ENCODE data around the gene GALNT2.

GALNT2 gene

GRCh38 chr1:230308821-230309220 is 241.8 kb downstream of the GALNT2 start:
- Histone ChIP-seq H4K8ac (ENCODE audit: low read depth, low read length) (no peak overlapping the region), H2BK12ac (ENCODE audit: low read length) (no peak overlapping the region), H3K4me2 (ENCODE audit: low read length) (no peak overlapping the region), H4K91ac (ENCODE audit: low read depth, low read length) (no peak overlapping the region), H2AK5ac (ENCODE audit: low read length) (no peak overlapping the region), H3K18ac (ENCODE audit: low read length) (no peak overlapping the region), H3K14ac (ENCODE audit: low read length) (no peak overlapping the region), H3K9me3 (ENCODE audit: insufficient read depth, low read depth, low read length) (peaks cover 4% of the 10 kb centered on the region), H3K4me1 (ENCODE audit: control insufficient read depth in 1 of 2, insufficient read depth in 2 of 2, low read length in 2 of 2) (no peaks in the 10 kb centered on the region), H3K4ac (ENCODE audit: low read depth, low read length) (no peak overlapping the region), H3K36me3 (ENCODE audit: control insufficient read depth in 1 of 2, insufficient read depth in 2 of 2, low read length in 2 of 2) (no peaks in the 10 kb centered on the region), H2BK120ac (ENCODE audit: insufficient read depth, low read length, poor library complexity) (no peak overlapping the region), H3K4me3 (ENCODE audit: low read depth, low read length) (no peak overlapping the region), H4K12ac (ENCODE audit: low read depth, low read length) (no peak overlapping the region), H3K9ac (ENCODE audit: low read length) (no peak overlapping the region), H3K27me3 (ENCODE audit: insufficient read depth, low read length) (no peaks in the 10 kb centered on the region), H2AFZ (ENCODE audit: insufficient read depth, low read length, poor library complexity) (no peak overlapping the region), H2BK5ac (ENCODE audit: low read depth, low read length, poor library complexity) (no peak overlapping the region), H3K79me2 (ENCODE audit: control insufficient read depth, insufficient read depth, low read length, poor library complexity) (no peaks in the 10 kb centered on the region), H3K27ac (ENCODE audit: low read depth, low read length) (no peak overlapping the region), H3K23ac (ENCODE audit: low read length) (no peak overlapping the region), H3K79me1 (ENCODE audit: low read length) (no peaks in the 10 kb centered on the region)
- DNase-seq: no peak
- WGBS (ENCODE audit: extremely low coverage, insufficient coverage, insufficient read length): no CpG with 5 or more reads among the region's 17 CpGs

DNA sequence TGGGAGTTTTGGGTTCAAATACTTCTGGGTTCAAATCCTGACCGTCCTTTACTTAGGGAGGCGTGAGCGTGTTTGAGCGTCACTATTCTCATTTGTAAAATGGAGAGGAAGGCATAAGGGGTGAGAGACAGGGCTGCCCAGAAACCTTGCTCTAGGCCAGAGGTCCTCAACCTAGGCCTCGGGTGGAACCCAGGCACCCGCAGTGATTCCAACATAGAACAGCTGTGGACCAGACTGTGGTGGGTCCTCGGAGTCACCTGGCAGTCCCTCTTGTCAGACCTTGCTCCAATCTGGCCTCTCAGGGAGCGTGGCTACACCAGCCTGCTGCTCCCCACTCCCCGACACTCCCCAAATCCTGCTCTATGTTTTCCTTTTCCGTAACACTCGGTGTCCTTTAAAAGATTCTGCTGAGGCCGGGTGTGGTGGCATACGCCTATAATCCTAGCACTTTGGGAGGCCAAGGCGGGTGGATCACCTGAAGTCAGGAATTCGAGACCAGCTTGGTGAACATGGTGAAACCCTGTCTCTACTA is 242.7 kb downstream of the GALNT2 start:
- Histone ChIP-seq H2BK5ac (ENCODE audit: low read depth, low read length, poor library complexity) (no peak overlapping the region), H4K12ac (ENCODE audit: low read depth, low read length) (no peak overlapping the region), H3K9me3 (ENCODE audit: insufficient read depth, low read depth, low read length) (peaks cover 4% of the 10 kb centered on the region), H3K14ac (ENCODE audit: low read length) (no peak overlapping the region), H2BK12ac (ENCODE audit: low read length) (no peak overlapping the region), H2AK5ac (ENCODE audit: low read length) (no peak overlapping the region), H3K4ac (ENCODE audit: low read depth, low read length) (no peak overlapping the region), H3K9ac (ENCODE audit: low read length) (no peak overlapping the region), H3K36me3 (ENCODE audit: control insufficient read depth in 1 of 2, insufficient read depth in 2 of 2, low read length in 2 of 2) (no peaks in the 10 kb centered on the region), H3K79me1 (ENCODE audit: low read length) (no peaks in the 10 kb centered on the region), H4K91ac (ENCODE audit: low read depth, low read length) (no peak overlapping the region), H3K27me3 (ENCODE audit: insufficient read depth, low read length) (no peaks in the 10 kb centered on the region), H3K79me2 (ENCODE audit: control insufficient read depth, insufficient read depth, low read length, poor library complexity) (no peaks in the 10 kb centered on the region), H3K23ac (ENCODE audit: low read length) (no peak overlapping the region), H3K4me1 (ENCODE audit: control insufficient read depth in 1 of 2, insufficient read depth in 2 of 2, low read length in 2 of 2) (no peaks in the 10 kb centered on the region), H3K4me2 (ENCODE audit: low read length) (no peak overlapping the region), H2BK120ac (ENCODE audit: insufficient read depth, low read length, poor library complexity) (no peak overlapping the region), H2AFZ (ENCODE audit: insufficient read depth, low read length, poor library complexity) (no peak overlapping the region), H4K8ac (ENCODE audit: low read depth, low read length) (no peak overlapping the region), H3K18ac (ENCODE audit: low read length) (no peak overlapping the region), H3K27ac (ENCODE audit: low read depth, low read length) (no peak overlapping the region), H3K4me3 (ENCODE audit: low read depth, low read length) (no peak overlapping the region)
- no CpG with 5 or more reads among the region's 15 CpGs for WGBS (ENCODE audit: extremely low coverage, insufficient coverage, insufficient read length)
- no peak for DNase-seq

DNA sequence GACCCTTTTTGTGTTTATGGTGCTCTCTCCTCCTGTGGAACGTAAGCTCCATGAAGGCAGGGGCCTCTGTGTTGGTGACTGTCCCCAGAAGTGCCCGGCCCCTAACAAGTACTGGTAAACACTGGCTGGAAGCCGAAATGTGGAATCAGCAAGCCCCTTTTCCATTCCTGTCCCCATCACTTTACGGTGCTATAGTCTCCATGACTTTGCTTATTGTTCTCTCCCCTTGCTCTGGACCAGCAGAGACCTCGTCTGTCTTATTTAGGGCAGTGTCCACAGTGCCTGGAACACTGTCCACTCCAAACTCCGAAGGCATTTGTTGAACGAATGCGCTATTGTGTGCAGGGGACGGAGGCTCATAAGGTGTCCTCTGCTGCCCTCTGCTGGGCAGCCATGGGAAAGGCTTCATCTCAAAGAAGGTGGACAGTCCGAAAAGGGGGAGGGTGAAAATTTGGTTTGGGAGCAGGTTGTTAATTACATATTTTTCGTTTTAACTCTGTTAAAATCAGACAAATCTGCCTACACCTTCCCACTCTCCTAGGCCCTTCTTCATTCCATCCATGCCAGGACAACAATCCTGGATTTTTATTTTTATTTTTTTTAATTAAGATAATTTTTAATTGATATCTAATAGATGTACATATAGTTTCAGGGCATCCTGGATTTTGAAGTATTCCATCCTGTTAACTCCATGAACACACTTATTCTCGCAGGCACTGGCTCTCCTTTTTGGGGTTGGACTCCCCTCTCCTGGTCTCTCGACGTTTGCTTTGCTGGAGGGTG is 243.5 kb downstream of the GALNT2 start:
- peak; percentile 52 to 90 for DNase-seq
- Histone ChIP-seq H3K79me1 (ENCODE audit: low read length) (no peaks in the 10 kb centered on the region), H3K23ac (ENCODE audit: low read length) (no peak overlapping the region), H2BK5ac (ENCODE audit: low read depth, low read length, poor library complexity) (no peak overlapping the region), H3K4me3 (ENCODE audit: low read depth, low read length) (no peak overlapping the region), H3K27me3 (ENCODE audit: insufficient read depth, low read length) (no peaks in the 10 kb centered on the region), H3K36me3 (ENCODE audit: control insufficient read depth in 1 of 2, insufficient read depth in 2 of 2, low read length in 2 of 2) (no peaks in the 10 kb centered on the region), H3K9ac (ENCODE audit: low read length) (no peak overlapping the region), H3K14ac (ENCODE audit: low read length) (no peak overlapping the region), H3K4me1 (ENCODE audit: control insufficient read depth in 1 of 2, insufficient read depth in 2 of 2, low read length in 2 of 2) (no peaks in the 10 kb centered on the region), H3K4me2 (ENCODE audit: low read length) (no peak overlapping the region), H4K8ac (ENCODE audit: low read depth, low read length) (no peak overlapping the region), H4K12ac (ENCODE audit: low read depth, low read length) (no peak overlapping the region), H2BK12ac (ENCODE audit: low read length) (no peak overlapping the region), H3K79me2 (ENCODE audit: control insufficient read depth, insufficient read depth, low read length, poor library complexity) (no peaks in the 10 kb centered on the region), H4K91ac (ENCODE audit: low read depth, low read length) (no peak overlapping the region), H2BK120ac (ENCODE audit: insufficient read depth, low read length, poor library complexity) (no peak overlapping the region), H3K9me3 (ENCODE audit: insufficient read depth, low read depth, low read length) (peaks cover 4% of the 10 kb centered on the region), H2AFZ (ENCODE audit: insufficient read depth, low read length, poor library complexity) (no peak overlapping the region), H3K4ac (ENCODE audit: low read depth, low read length) (no peak overlapping the region), H2AK5ac (ENCODE audit: low read length) (no peak overlapping the region), H3K27ac (ENCODE audit: low read depth, low read length) (no peak overlapping the region), H3K18ac (ENCODE audit: low read length) (no peak overlapping the region)
- WGBS (ENCODE audit: extremely low coverage, insufficient coverage, insufficient read length): no CpG with 5 or more reads among the region's 14 CpGs

DNA sequence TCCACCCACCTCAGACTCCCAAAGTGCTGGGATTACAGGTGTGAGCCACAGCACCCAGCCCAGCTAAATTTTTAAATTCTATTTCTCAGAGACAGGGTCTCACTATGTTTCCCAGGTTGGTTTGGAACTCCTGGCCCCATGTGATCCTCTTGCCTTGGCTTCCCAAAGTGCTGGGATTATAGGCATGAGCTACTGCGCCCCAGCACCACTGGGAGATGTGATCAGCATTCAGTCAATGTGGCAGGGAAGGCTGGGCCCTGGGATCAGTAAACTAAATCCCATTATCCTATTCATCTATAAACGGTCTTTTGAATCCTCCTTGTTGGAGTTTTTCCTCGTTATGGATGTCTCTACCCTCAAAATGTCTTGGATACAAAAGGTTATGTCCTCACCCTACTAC is 245.6 kb downstream of the GALNT2 start:
- no peak overlapping the region for H3K18ac ChIP-seq (ENCODE audit: low read length)
- H4K91ac ChIP-seq (ENCODE audit: low read depth, low read length): no peak overlapping the region
- DNase-seq: no peak
- no peaks in the 10 kb centered on the region for H3K79me2 ChIP-seq (ENCODE audit: control insufficient read depth, insufficient read depth, low read length, poor library complexity)
- H3K36me3 ChIP-seq (ENCODE audit: control insufficient read depth in 1 of 2, insufficient read depth in 2 of 2, low read length in 2 of 2): no peaks in the 10 kb centered on the region
- no peaks in the 10 kb centered on the region for H3K79me1 ChIP-seq (ENCODE audit: low read length)
- no peaks in the 10 kb centered on the region for H3K4me1 ChIP-seq (ENCODE audit: control insufficient read depth in 1 of 2, insufficient read depth in 2 of 2, low read length in 2 of 2)
- no peak overlapping the region for H2BK5ac ChIP-seq (ENCODE audit: low read depth, low read length, poor library complexity)
- H2BK12ac ChIP-seq (ENCODE audit: low read length): no peak overlapping the region
- no peak overlapping the region for H3K9ac ChIP-seq (ENCODE audit: low read length)
- H2AFZ ChIP-seq (ENCODE audit: insufficient read depth, low read length, poor library complexity): no peak overlapping the region
- H4K8ac ChIP-seq (ENCODE audit: low read depth, low read length): no peak overlapping the region
- no peak overlapping the region for H2AK5ac ChIP-seq (ENCODE audit: low read length)
- H3K23ac ChIP-seq (ENCODE audit: low read length): no peak overlapping the region
- H3K4me3 ChIP-seq (ENCODE audit: low read depth, low read length): no peak overlapping the region
- no peak overlapping the region for H3K4me2 ChIP-seq (ENCODE audit: low read length)
- H3K27me3 ChIP-seq (ENCODE audit: insufficient read depth, low read length): no peaks in the 10 kb centered on the region
- no peak overlapping the region for H4K12ac ChIP-seq (ENCODE audit: low read depth, low read length)
- H2BK120ac ChIP-seq (ENCODE audit: insufficient read depth, low read length, poor library complexity): no peak overlapping the region
- H3K27ac ChIP-seq (ENCODE audit: low read depth, low read length): no peak overlapping the region
- no peak overlapping the region for H3K14ac ChIP-seq (ENCODE audit: low read length)
- H3K9me3 ChIP-seq (ENCODE audit: insufficient read depth, low read depth, low read length): peaks cover 4% of the 10 kb centered on the region
- no peak overlapping the region for H3K4ac ChIP-seq (ENCODE audit: low read depth, low read length)
- no CpG with 5 or more reads among the region's 3 CpGs for WGBS (ENCODE audit: extremely low coverage, insufficient coverage, insufficient read length)

Measured in trophoblast cell (in vitro differentiated cells and primary cell).